Astrocyte of the spinal cord (primary cell): ENCODE data around the gene PCAT7.

ENCODE experiments used
- DNase-seq: peaks from one replicate; pipeline ENCODE4 v3.0.0; 2011; ENCODE audit warnings: low read depth, low spot score
- H3K4me3 ChIP-seq: 2 replicates; pipeline ENCODE4 v1.5.1; 2011; ENCODE audit warnings: low read depth, mild to moderate bottlenecking, low read length, moderate library complexity
- in situ Hi-C: cut with HindIII; loops from 2 replicates; pipeline ENCODE4 v1.10.0; 2017; ENCODE audit warnings: low sequenced_read_pairs
- TF ChIP-seq, protein P1 (sequence below): IDR thresholded peaks from 2 replicates; pipeline ENCODE4 v1.5.1; 2012; ENCODE audit warnings: low read depth, mild to moderate bottlenecking, low read length, inconsistent platforms

Gene PCAT7

DNA sequence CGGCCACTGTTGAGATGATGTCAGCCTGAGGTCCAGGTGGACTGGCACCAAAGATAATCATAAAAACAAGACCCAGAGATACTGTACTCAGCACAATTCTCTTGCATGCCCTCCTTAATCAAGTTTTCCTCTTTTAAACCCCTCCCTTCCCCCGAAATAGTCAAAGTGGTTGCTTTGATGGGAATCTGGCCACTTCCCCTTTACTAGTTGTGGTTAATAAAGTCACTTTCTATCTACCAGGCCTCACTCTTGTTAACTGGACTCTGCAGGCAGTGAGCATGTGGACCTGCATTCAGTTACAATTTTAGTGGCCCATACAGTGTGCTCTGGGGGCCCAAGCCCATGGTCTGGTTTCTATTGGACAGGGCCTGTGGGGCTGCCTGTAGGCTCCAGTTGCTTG, 21.2 kb downstream of the PCAT7 start:
- in situ Hi-C loops: no loop called here

DNA sequence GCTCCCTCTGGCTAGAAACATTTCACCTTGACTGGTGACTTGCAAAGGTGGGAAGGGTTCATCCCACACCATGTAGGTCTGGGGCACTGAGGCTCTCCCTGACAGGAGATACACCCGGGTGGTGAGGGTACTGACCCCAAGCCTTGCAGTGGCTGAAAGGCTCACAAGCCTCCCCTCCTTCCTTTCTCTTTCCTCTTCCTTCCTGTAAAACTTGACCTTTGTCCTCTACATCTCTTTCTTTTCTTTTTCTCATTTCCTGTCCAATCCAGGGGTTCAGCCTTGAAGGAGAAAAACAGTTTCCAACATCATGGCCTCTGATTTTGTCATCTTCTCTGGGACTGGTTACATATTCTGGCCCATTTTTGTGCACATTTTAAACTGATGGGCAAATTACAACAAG, 22.2 kb downstream of the PCAT7 start:
- in situ Hi-C loops: no loop called here
- no peak overlapping the region for H3K4me3 ChIP-seq
- TF ChIP-seq, protein P1, sequence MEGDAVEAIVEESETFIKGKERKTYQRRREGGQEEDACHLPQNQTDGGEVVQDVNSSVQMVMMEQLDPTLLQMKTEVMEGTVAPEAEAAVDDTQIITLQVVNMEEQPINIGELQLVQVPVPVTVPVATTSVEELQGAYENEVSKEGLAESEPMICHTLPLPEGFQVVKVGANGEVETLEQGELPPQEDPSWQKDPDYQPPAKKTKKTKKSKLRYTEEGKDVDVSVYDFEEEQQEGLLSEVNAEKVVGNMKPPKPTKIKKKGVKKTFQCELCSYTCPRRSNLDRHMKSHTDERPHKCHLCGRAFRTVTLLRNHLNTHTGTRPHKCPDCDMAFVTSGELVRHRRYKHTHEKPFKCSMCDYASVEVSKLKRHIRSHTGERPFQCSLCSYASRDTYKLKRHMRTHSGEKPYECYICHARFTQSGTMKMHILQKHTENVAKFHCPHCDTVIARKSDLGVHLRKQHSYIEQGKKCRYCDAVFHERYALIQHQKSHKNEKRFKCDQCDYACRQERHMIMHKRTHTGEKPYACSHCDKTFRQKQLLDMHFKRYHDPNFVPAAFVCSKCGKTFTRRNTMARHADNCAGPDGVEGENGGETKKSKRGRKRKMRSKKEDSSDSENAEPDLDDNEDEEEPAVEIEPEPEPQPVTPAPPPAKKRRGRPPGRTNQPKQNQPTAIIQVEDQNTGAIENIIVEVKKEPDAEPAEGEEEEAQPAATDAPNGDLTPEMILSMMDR: no peak
- DNase-seq: no peak

More for the DNA sequence above, 21.2 kb downstream of the PCAT7 start:
- TF ChIP-seq, protein P1: no peak
- no peak overlapping the region for H3K4me3 ChIP-seq
- no peak for DNase-seq

DNA sequence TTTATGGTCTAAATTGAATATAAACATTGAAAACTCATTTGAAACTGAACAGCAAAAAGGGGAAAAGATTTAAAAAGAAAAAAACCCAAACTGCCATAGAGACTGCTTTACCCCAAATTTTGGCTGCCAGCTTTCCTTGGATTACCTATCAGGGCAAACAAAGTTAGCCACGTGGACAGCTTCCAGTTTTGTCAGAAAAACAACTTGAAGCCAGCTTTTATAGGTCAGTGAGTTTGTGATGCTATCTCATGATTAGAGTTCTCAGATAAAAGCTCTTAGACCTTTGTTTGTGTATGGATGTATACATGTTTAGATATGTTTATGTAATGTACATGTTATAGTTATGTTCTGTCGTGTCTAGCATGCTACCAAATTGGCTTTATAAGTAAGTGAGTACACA, 22.7 kb downstream of the PCAT7 start:
- no peak for DNase-seq
- TF ChIP-seq, protein P1: no peak
- in situ Hi-C loops: no loop called here
- no peak overlapping the region for H3K4me3 ChIP-seq

DNA sequence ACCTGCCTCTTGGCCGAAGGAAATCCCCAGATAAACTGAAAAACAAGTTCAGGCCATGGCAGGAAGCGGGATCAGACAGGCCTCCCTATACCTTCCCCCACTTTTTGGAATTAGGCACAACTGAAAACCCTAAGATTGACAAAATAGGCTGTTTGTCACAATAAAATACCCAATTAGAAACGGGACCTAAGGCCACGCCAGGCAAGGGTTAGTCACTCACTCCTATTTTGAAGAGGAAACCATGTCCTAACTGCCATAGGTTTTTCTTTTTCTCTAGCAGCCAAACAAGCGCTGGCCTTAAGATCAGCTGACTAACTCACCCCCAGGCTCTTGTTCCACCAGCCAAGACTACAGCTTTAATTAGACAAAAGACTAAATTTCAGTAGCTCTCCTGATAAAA, 26.8 kb downstream of the PCAT7 start:
- TF ChIP-seq, protein P1: no peak
- in situ Hi-C loops: no loop called here
- H3K4me3 ChIP-seq: no peak overlapping the region
- DNase-seq: no peak

DNA sequence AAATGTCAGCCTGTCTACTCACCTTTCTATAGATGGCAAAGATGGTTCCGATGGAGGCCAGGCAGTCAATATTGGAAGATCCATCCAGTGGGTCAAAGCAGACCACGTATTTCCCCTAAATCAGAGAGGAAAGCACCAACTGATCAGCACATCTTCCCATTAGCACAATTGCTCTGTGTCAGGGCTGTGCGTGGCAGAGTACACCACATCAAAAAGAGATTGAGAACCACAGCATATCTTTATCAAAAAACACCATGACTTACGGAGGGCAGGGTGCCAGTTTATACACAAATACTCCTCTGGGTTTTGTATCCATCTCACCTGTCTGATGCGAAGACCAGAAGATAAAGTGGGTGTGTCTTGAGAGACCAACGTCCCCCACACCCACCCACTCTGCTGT, 29.7 kb downstream of the PCAT7 start:
- in situ Hi-C loops: no loop called here
- TF ChIP-seq, protein P1: no peak
- DNase-seq: no peak
- no peak overlapping the region for H3K4me3 ChIP-seq

DNA sequence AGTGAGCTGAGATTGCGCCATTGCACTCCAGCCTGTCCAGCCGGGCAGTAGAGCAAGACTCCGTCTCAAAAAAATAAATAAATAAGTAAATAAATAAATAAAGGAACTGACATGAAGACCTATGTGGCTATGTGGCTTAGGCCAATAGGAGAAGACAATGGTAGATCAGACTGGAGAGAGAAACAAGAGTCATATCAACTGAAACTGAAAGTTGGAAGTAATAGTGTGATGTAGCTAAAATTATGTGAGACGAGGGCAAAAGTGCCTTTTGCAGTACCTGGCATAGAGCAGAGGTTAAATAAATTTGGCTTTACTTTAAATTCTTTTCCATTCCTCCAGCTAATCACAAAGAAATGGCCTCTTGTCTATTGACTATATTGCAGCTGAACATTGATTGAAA, 31.4 kb downstream of the PCAT7 start:
- no peak overlapping the region for H3K4me3 ChIP-seq
- in situ Hi-C loops: no loop called here
- TF ChIP-seq, protein P1: no peak
- no peak for DNase-seq

DNA sequence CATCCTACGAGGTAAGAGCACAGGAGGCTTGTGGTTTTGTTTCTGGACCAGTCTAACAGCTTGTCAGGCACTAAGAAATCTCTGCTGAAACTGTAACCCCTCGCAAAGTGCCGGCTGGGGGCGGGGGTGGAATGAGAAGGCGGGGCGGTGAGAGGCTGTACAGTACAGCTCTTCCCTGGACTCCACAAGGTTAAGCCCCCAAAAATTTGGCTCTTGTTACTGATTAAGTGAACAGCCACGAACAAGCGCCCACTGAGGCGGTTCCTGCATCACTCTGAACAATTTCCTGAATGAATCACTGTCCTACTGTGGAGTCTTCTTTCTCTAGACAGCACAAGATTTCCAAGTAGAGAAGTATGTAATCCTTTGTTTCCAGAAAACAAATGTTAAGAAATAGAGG, 31.9 kb downstream of the PCAT7 start:
- TF ChIP-seq, protein P1: no peak
- peak; percentile 15 for DNase-seq
- H3K4me3 ChIP-seq: no peak overlapping the region
- in situ Hi-C loops: no loop called here
